H9 (cell line): Measurements from ENCODE around the gene BRICD5. TPM values are rescaled to one million over a fixed set of nuclear protein-coding genes. Genes with fewer than 3 reads are reported as not detected.

Source experiments
- DNase-seq: peaks from one replicate; pipeline ENCODE4 v3.0.0-alpha.2; 2017
- H2AFZ ChIP-seq: one replicate; pipeline ENCODE4 v1.6.1; 2013; ENCODE audit warnings: mild to moderate bottlenecking, low read length, control low read depth, moderate library complexity
- H2AK5ac ChIP-seq: 2 replicates; pipeline ENCODE4 v1.6.1; 2013; ENCODE audit warnings: low read length, control low read depth, mixed read lengths; ENCODE audit not compliant: insufficient read length
- H2BK120ac ChIP-seq: one replicate; pipeline ENCODE4 v1.6.1; 2013; ENCODE audit warnings: low read depth, mild to moderate bottlenecking, low read length, control low read depth, inconsistent platforms; ENCODE audit not compliant: poor library complexity, severe bottlenecking
- H2BK12ac ChIP-seq: 2 replicates; pipeline ENCODE4 v1.6.1; 2013; ENCODE audit warnings: low read length, control low read depth, mixed read lengths, low read depth; ENCODE audit not compliant: insufficient read length
- H2BK15ac ChIP-seq: 2 replicates; pipeline ENCODE4 v1.6.1; 2013; ENCODE audit warnings: low read depth, low read length, control low read depth
- H2BK20ac ChIP-seq: one replicate; pipeline ENCODE4 v1.6.1; 2013; ENCODE audit warnings: low read depth, mild to moderate bottlenecking, low read length, control low read depth, inconsistent platforms; ENCODE audit not compliant: poor library complexity, severe bottlenecking
- H2BK5ac ChIP-seq: 2 replicates; pipeline ENCODE4 v1.6.1; 2013; ENCODE audit warnings: low read length, control low read depth, mixed read lengths; ENCODE audit not compliant: insufficient read length
- H3K14ac ChIP-seq: 2 replicates; pipeline ENCODE4 v1.6.1; 2013; ENCODE audit warnings: low read length, control low read depth; ENCODE audit not compliant: insufficient read depth
- H3K18ac ChIP-seq: 2 replicates; pipeline ENCODE4 v1.6.1; 2013; ENCODE audit warnings: low read depth, mild to moderate bottlenecking, mixed read lengths, low read length, control low read depth; ENCODE audit not compliant: insufficient read length
- H3K23ac ChIP-seq: 2 replicates; pipeline ENCODE4 v1.6.1; 2013; ENCODE audit warnings: low read length, control low read depth, mixed read lengths, low read depth; ENCODE audit not compliant: insufficient read length
- H3K23me2 ChIP-seq: 2 replicates; pipeline ENCODE4 v1.6.1; 2013; ENCODE audit warnings: low read depth, mild to moderate bottlenecking, mixed read lengths, low read length, control low read depth; ENCODE audit not compliant: insufficient read length, poor library complexity, severe bottlenecking
- H3K27ac ChIP-seq: 2 replicates; pipeline ENCODE4 v1.5.1; 2013; ENCODE audit warnings: low read length, control low read depth, mixed read lengths, low read depth; ENCODE audit not compliant: insufficient read length
- H3K27me3 ChIP-seq: 2 replicates; pipeline ENCODE4 v1.6.1; 2013; ENCODE audit warnings: low read length, control low read depth, inconsistent platforms; ENCODE audit not compliant: insufficient read depth
- H3K4ac ChIP-seq: 2 replicates; pipeline ENCODE4 v1.6.1; 2013; ENCODE audit warnings: low read depth, mild to moderate bottlenecking, control low read depth, inconsistent platforms, low read length, moderate library complexity
- H3K4me1 ChIP-seq: 2 replicates; pipeline ENCODE4 v1.6.1; 2013; ENCODE audit warnings: low read length, control low read depth, inconsistent platforms; ENCODE audit not compliant: insufficient read depth
- H3K4me2 ChIP-seq: 2 replicates; pipeline ENCODE4 v1.6.1; 2013; ENCODE audit warnings: low read length, control low read depth, mixed read lengths; ENCODE audit not compliant: insufficient read length, insufficient read depth
- H3K56ac ChIP-seq: 2 replicates; pipeline ENCODE4 v1.6.1; 2013; ENCODE audit warnings: low read depth, mild to moderate bottlenecking, mixed read lengths, low read length, control low read depth; ENCODE audit not compliant: insufficient read length
- H3K79me1 ChIP-seq: 2 replicates; pipeline ENCODE4 v1.6.1; 2013; ENCODE audit warnings: low read depth, mild to moderate bottlenecking, moderate library complexity, low read length, control low read depth, inconsistent platforms; ENCODE audit not compliant: insufficient read depth, poor library complexity, severe bottlenecking
- H3K79me2 ChIP-seq: 2 replicates; pipeline ENCODE4 v1.6.1; 2013; ENCODE audit warnings: low read length, control low read depth, inconsistent platforms; ENCODE audit not compliant: insufficient read depth
- H3K9ac ChIP-seq: 2 replicates; pipeline ENCODE4 v1.6.1; 2013; ENCODE audit warnings: low read length, control low read depth, mixed read lengths; ENCODE audit not compliant: insufficient read length; ENCODE audit errors: extremely low read depth
- H3K9me3 ChIP-seq: one replicate; pipeline ENCODE4 v1.6.1; 2013; ENCODE audit warnings: low read depth, low read length, inconsistent platforms; ENCODE audit not compliant: control insufficient read depth
- H3T11ph ChIP-seq: one replicate; pipeline ENCODE4 v1.6.1; 2013; ENCODE audit warnings: mild to moderate bottlenecking, low read length, control low read depth, inconsistent platforms
- H4K20me1 ChIP-seq: one replicate; pipeline ENCODE4 v1.6.1; 2013; ENCODE audit not compliant: control insufficient read depth, insufficient read length, insufficient read depth
- H4K5ac ChIP-seq: 2 replicates; pipeline ENCODE4 v1.6.1; 2013; ENCODE audit warnings: low read depth, mild to moderate bottlenecking, mixed read lengths, low read length, control low read depth; ENCODE audit not compliant: insufficient read length
- H4K8ac ChIP-seq: replicated peaks from 2 replicates; pipeline ENCODE4 v1.6.1; 2013; ENCODE audit warnings: low read length, control low read depth, mixed read lengths, low read depth; ENCODE audit not compliant: insufficient read length
- H4K91ac ChIP-seq: 2 replicates; pipeline ENCODE4 v1.6.1; 2013; ENCODE audit warnings: low read depth, mild to moderate bottlenecking, moderate library complexity, mixed read lengths, low read length, control low read depth; ENCODE audit not compliant: insufficient read length
- H3K27ac Mint-ChIP-seq, 3 experiments: 2 replicates in 2 of 3; 3 replicates in 1 of 3; pipeline ENCODE4 v1.8.0; 2020 to 2021; ENCODE audit warnings: mixed read lengths in 3 of 3, mild to moderate bottlenecking in 1 of 3, moderate library complexity in 1 of 3
- H3K27me3 Mint-ChIP-seq: 2 replicates; pipeline ENCODE4 v1.8.0; 2021; ENCODE audit warnings: low read depth, mild to moderate bottlenecking, moderate library complexity, mixed read lengths
- H3K36me3 Mint-ChIP-seq, 3 experiments: 2 replicates in 2 of 3; 3 replicates in 1 of 3; pipeline ENCODE4 v1.8.0; 2020 to 2021; ENCODE audit warnings: low read depth in 3 of 3, mixed read lengths in 3 of 3; ENCODE audit not compliant: insufficient read depth in 1 of 3
- H3K4me1 Mint-ChIP-seq, 2 experiments: 2 replicates each; pipeline ENCODE4 v1.8.0; 2020; ENCODE audit warnings: mixed read lengths in 2 of 2
- H3K4me3 Mint-ChIP-seq, 2 experiments: 2 replicates in 1 of 2; 3 replicates in 1 of 2; pipeline ENCODE4 v1.8.0; 2020 to 2021; ENCODE audit warnings: mild to moderate bottlenecking in 2 of 2, mixed read lengths in 2 of 2, moderate library complexity in 1 of 2
- H3K9me3 Mint-ChIP-seq, 2 experiments: 2 replicates in 1 of 2; 3 replicates in 1 of 2; pipeline ENCODE4 v1.8.0; 2020; ENCODE audit warnings: mild to moderate bottlenecking in 2 of 2, mixed read lengths in 2 of 2, moderate library complexity in 1 of 2
- WGBS: extraction: QIAGEN DNeasy Blood & Tissue Kit; methylation state at CpG from one replicate; pipeline ENCODE4 v1.1.7; 2013; ENCODE audit warnings: missing lambda C conversion rate, low lambda C conversion rate, mixed read lengths; ENCODE audit not compliant: insufficient read length; ENCODE audit errors: extremely low coverage; 5-methylcytosine and 5-hydroxymethylcytosine counted together
- total RNA-seq: library from RNA; stranded (reverse); gene quantifications from 2 replicates; pipeline ENCODE4 v1.2.1, GENCODE V29; 2021
- TF ChIP-seq, protein P1 (sequence below): fragments of 200-600 bp; sonication (generic); conservative IDR thresholded peaks from 3 replicates; pipeline ENCODE4 v1.8.0; 2021; ENCODE audit warnings: antibody characterized with exemption, mild to moderate bottlenecking

The BRICD5 gene
- total RNA-seq, 1 experiment from 2014 or later: 11.9 TPM

DNA sequence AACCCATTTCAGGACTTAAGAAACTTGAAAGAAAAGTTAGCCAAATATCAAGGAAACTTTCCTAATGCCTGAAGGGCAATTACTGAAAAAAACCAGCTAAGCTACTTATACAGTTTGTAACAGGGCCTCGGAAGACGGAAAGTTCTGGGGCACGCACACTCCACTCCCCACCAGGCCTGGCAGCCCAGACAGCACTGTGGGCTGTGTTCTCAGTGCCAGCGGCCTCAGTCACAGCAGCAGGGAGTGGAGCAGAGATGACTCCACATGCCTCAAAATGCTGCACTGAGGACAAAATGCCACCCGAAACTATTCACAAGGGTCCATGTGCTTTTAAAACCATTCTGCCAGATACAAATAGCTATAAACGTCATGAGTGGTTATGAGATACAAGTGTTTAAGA lies 47.1 kb upstream of the BRICD5 start:
- Mint-ChIP-seq H3K9me3 (no peaks in the 10 kb centered on the region), H3K36me3 (peaks cover 69 to 99% (median 90%) of the 10 kb centered on the region in 3 experiments), H3K27ac (no peak overlapping the region), H3K4me3 (no peak overlapping the region), H3K27me3 (no peaks in the 10 kb centered on the region), H3K4me1 (peaks cover 8% of the 10 kb centered on the region in 2 experiments)
- H2BK5ac ChIP-seq: no peak overlapping the region
- no peak overlapping the region for H3K27ac ChIP-seq
- no peak overlapping the region for H2BK20ac ChIP-seq
- H3K9ac ChIP-seq: no peak overlapping the region
- H3K79me1 ChIP-seq: peaks cover 6% of the 10 kb centered on the region
- no peaks in the 10 kb centered on the region for H3K79me2 ChIP-seq
- no peaks in the 10 kb centered on the region for H3K23me2 ChIP-seq
- no peak overlapping the region for H3K4me2 ChIP-seq
- no peak overlapping the region for H2BK12ac ChIP-seq
- peaks cover 2% of the 10 kb centered on the region for H4K20me1 ChIP-seq
- no peak overlapping the region for H2AK5ac ChIP-seq
- no peak overlapping the region for H4K8ac ChIP-seq
- no peak for DNase-seq
- H3K9me3 ChIP-seq: no peaks in the 10 kb centered on the region
- H3K18ac ChIP-seq: no peak overlapping the region
- WGBS: no CpG with 5 or more reads among the region's 6 CpGs
- TF ChIP-seq, protein P1, sequence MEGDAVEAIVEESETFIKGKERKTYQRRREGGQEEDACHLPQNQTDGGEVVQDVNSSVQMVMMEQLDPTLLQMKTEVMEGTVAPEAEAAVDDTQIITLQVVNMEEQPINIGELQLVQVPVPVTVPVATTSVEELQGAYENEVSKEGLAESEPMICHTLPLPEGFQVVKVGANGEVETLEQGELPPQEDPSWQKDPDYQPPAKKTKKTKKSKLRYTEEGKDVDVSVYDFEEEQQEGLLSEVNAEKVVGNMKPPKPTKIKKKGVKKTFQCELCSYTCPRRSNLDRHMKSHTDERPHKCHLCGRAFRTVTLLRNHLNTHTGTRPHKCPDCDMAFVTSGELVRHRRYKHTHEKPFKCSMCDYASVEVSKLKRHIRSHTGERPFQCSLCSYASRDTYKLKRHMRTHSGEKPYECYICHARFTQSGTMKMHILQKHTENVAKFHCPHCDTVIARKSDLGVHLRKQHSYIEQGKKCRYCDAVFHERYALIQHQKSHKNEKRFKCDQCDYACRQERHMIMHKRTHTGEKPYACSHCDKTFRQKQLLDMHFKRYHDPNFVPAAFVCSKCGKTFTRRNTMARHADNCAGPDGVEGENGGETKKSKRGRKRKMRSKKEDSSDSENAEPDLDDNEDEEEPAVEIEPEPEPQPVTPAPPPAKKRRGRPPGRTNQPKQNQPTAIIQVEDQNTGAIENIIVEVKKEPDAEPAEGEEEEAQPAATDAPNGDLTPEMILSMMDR: no peak
- no peaks in the 10 kb centered on the region for H3K4me1 ChIP-seq
- no peak overlapping the region for H3K56ac ChIP-seq
- H4K91ac ChIP-seq: no peak overlapping the region
- H3K23ac ChIP-seq: no peak overlapping the region
- H3K14ac ChIP-seq: no peak overlapping the region
- H2BK120ac ChIP-seq: no peak overlapping the region
- no peaks in the 10 kb centered on the region for H3K27me3 ChIP-seq
- no peak overlapping the region for H4K5ac ChIP-seq
- no peak overlapping the region for H3K4ac ChIP-seq
- H2BK15ac ChIP-seq: no peak overlapping the region
- no peak overlapping the region for H2AFZ ChIP-seq
- H3T11ph ChIP-seq: no peak overlapping the region
